Stimulated activated naive CD8-positive, alpha-beta T cell treated with anti-CD3 and anti-CD28 coated beads, Interleukin-15, Interleukin-2, amounts not matched to agents 100 ng/mL and 50 ng/mL, for 24 hours (primary cell): ENCODE results near the gene LIME1.
"Not testable (repeated sequence)": the region's sequence is repeated elsewhere in the genome, so short reads cannot be mapped to it uniquely, and the experiment has no call there.

ENCODE experiments used
- H3K27ac Mint-ChIP-seq: one replicate; pipeline ENCODE4 v1.8.0; 2021; ENCODE audit warnings: mild to moderate bottlenecking, mixed read lengths
- H3K27me3 Mint-ChIP-seq: one replicate; pipeline ENCODE4 v1.8.0; 2021; ENCODE audit warnings: mixed read lengths
- H3K36me3 Mint-ChIP-seq: one replicate; pipeline ENCODE4 v1.8.0; 2021; ENCODE audit warnings: low read depth, mixed read lengths
- H3K4me1 Mint-ChIP-seq: one replicate; pipeline ENCODE4 v1.8.0; 2021; ENCODE audit warnings: low read depth, mixed read lengths
- H3K4me3 Mint-ChIP-seq: one replicate; pipeline ENCODE4 v1.8.0; 2021; ENCODE audit warnings: mild to moderate bottlenecking, mixed read lengths
- H3K9me3 Mint-ChIP-seq: one replicate; pipeline ENCODE4 v1.8.0; 2021; ENCODE audit warnings: mixed read lengths

The LIME1 gene

GRCh38 chr20:63774306-63774705 is 37.8 kb downstream of the LIME1 start:
- Mint-ChIP-seq H3K4me3 (no peak overlapping the region), H3K9me3 (no peaks in the 10 kb centered on the region), H3K27me3 (no peaks in the 10 kb centered on the region), H3K27ac (no peak overlapping the region), H3K36me3 (no peaks in the 10 kb centered on the region), H3K4me1 (peaks cover 3% of the 10 kb centered on the region)

GRCh38 chr20:63775096-63775978 is 38.9 kb downstream of the LIME1 start:
- Mint-ChIP-seq H3K4me3 (no peak overlapping the region), H3K27ac (no peak overlapping the region)

GRCh38 chr20:63776875-63777274 is 40.4 kb downstream of the LIME1 start:
- H3K4me1 Mint-ChIP-seq, H3K27me3 Mint-ChIP-seq, H3K27ac Mint-ChIP-seq, H3K36me3 Mint-ChIP-seq, H3K9me3 Mint-ChIP-seq, H3K4me3 Mint-ChIP-seq: not testable (repeated sequence)

More at GRCh38 chr20:63775096-63775978, 38.9 kb downstream of the LIME1 start:
- Mint-ChIP-seq H3K27me3 (no peaks in the 10 kb centered on the region), H3K36me3 (no peaks in the 10 kb centered on the region), H3K4me1 (peaks cover 3% of the 10 kb centered on the region), H3K9me3 (no peaks in the 10 kb centered on the region)

- peaks cover 17% of the 10 kb centered on the region for H3K4me1 Mint-ChIP-seq
- no peaks in the 10 kb centered on the region for H3K9me3 Mint-ChIP-seq
- no peaks in the 10 kb centered on the region for H3K36me3 Mint-ChIP-seq
- H3K4me3 Mint-ChIP-seq: no peak overlapping the region
- H3K27me3 Mint-ChIP-seq: no peaks in the 10 kb centered on the region
- no peak overlapping the region for H3K27ac Mint-ChIP-seq
Measured at GRCh38 chr20:63777614-63778013, 41.1 kb downstream of the LIME1 start.

- Mint-ChIP-seq H3K27me3 (no peaks in the 10 kb centered on the region), H3K4me1 (peaks cover 18% of the 10 kb centered on the region), H3K36me3 (no peaks in the 10 kb centered on the region), H3K27ac (no peak overlapping the region), H3K4me3 (no peak overlapping the region), H3K9me3 (no peaks in the 10 kb centered on the region)
Measured at GRCh38 chr20:63778034-63778752, 41.7 kb downstream of the LIME1 start.

- H3K4me1 Mint-ChIP-seq: peaks cover 18% of the 10 kb centered on the region
- H3K9me3 Mint-ChIP-seq: no peaks in the 10 kb centered on the region
- H3K27ac Mint-ChIP-seq: no peak overlapping the region
- H3K4me3 Mint-ChIP-seq: no peak overlapping the region
- H3K27me3 Mint-ChIP-seq: no peaks in the 10 kb centered on the region
- no peaks in the 10 kb centered on the region for H3K36me3 Mint-ChIP-seq
Measured at GRCh38 chr20:63778857-63779256, 42.4 kb downstream of the LIME1 start.

GRCh38 chr20:63781181-63781580 is 44.7 kb downstream of the LIME1 start:
- Mint-ChIP-seq H3K9me3 (no peaks in the 10 kb centered on the region), H3K27ac (no peak overlapping the region), H3K36me3 (no peaks in the 10 kb centered on the region), H3K4me1 (peaks cover 14% of the 10 kb centered on the region), H3K27me3 (no peaks in the 10 kb centered on the region), H3K4me3 (no peak overlapping the region)

- no peak overlapping the region for H3K4me3 Mint-ChIP-seq
- H3K36me3 Mint-ChIP-seq: no peaks in the 10 kb centered on the region
- H3K27me3 Mint-ChIP-seq: no peaks in the 10 kb centered on the region
- peaks cover 14% of the 10 kb centered on the region for H3K4me1 Mint-ChIP-seq
- no peak overlapping the region for H3K27ac Mint-ChIP-seq
- H3K9me3 Mint-ChIP-seq: no peaks in the 10 kb centered on the region
Measured at GRCh38 chr20:63782051-63782471, 45.6 kb downstream of the LIME1 start.

- Mint-ChIP-seq H3K27ac (no peak overlapping the region), H3K9me3 (no peaks in the 10 kb centered on the region), H3K4me1 (peaks cover 14% of the 10 kb centered on the region), H3K27me3 (no peaks in the 10 kb centered on the region), H3K4me3 (no peak overlapping the region), H3K36me3 (no peaks in the 10 kb centered on the region)
Measured at GRCh38 chr20:63782521-63782971, 46.1 kb downstream of the LIME1 start.

GRCh38 chr20:63783970-63784369 is 47.5 kb downstream of the LIME1 start:
- no peaks in the 10 kb centered on the region for H3K36me3 Mint-ChIP-seq
- peaks cover 14% of the 10 kb centered on the region for H3K4me1 Mint-ChIP-seq
- H3K9me3 Mint-ChIP-seq: no peaks in the 10 kb centered on the region
- H3K27ac Mint-ChIP-seq: no peak overlapping the region
- no peaks in the 10 kb centered on the region for H3K27me3 Mint-ChIP-seq
- H3K4me3 Mint-ChIP-seq: no peak overlapping the region

GRCh38 chr20:63785691-63786131 is 49.2 kb downstream of the LIME1 start:
- Mint-ChIP-seq H3K27me3 (no peaks in the 10 kb centered on the region), H3K4me1 (peaks cover 14% of the 10 kb centered on the region), H3K27ac (no peak overlapping the region), H3K9me3 (no peaks in the 10 kb centered on the region), H3K4me3 (no peak overlapping the region), H3K36me3 (no peaks in the 10 kb centered on the region)

- Mint-ChIP-seq H3K27me3 (no peaks in the 10 kb centered on the region), H3K9me3 (no peaks in the 10 kb centered on the region), H3K4me1 (peaks cover 4% of the 10 kb centered on the region), H3K36me3 (no peaks in the 10 kb centered on the region), H3K27ac (no peak overlapping the region), H3K4me3 (no peak overlapping the region)
Measured at GRCh38 chr20:63787302-63787701, 50.8 kb downstream of the LIME1 start.

GRCh38 chr20:63787749-63788148 is 51.3 kb downstream of the LIME1 start:
- Mint-ChIP-seq H3K4me1 (no peaks in the 10 kb centered on the region), H3K27me3 (no peaks in the 10 kb centered on the region), H3K27ac (no peak overlapping the region), H3K4me3 (no peak overlapping the region), H3K36me3 (no peaks in the 10 kb centered on the region), H3K9me3 (no peaks in the 10 kb centered on the region)
